Mesenchymal stem cell (in vitro differentiated cells and primary cell): ENCODE measurements around the gene FAM170A.

Experiments
- DNase-seq: peaks from one replicate; pipeline ENCODE4 v3.0.0-alpha.2; 2013
- H2AFZ ChIP-seq: one replicate; pipeline ENCODE4 v1.6.1; 2013; ENCODE audit warnings: low read depth, mild to moderate bottlenecking, control low read depth, inconsistent platforms, low read length, moderate library complexity
- H2AK5ac ChIP-seq: 2 replicates; pipeline ENCODE4 v1.6.1; 2013; ENCODE audit warnings: low read length, moderate library complexity, mild to moderate bottlenecking, inconsistent platforms; ENCODE audit not compliant: severe bottlenecking
- H2BK120ac ChIP-seq: one replicate; pipeline ENCODE4 v1.6.1; 2013; ENCODE audit warnings: low read depth, mild to moderate bottlenecking, inconsistent platforms, low read length, moderate library complexity
- H2BK12ac ChIP-seq, 2 experiments: one replicate each; pipeline ENCODE4 v1.6.1; 2013; ENCODE audit warnings: inconsistent platforms in 2 of 2, low read length in 2 of 2, mild to moderate bottlenecking in 2 of 2, moderate library complexity in 2 of 2, control low read depth in 1 of 2
- H2BK15ac ChIP-seq: one replicate; pipeline ENCODE4 v1.6.1; 2013; ENCODE audit warnings: mild to moderate bottlenecking, low read depth, inconsistent platforms; ENCODE audit not compliant: poor library complexity, severe bottlenecking
- H2BK5ac ChIP-seq: 2 replicates; pipeline ENCODE4 v1.6.1; 2013; ENCODE audit warnings: low read depth, mild to moderate bottlenecking, low read length, control low read depth, inconsistent platforms; ENCODE audit not compliant: poor library complexity, severe bottlenecking
- H3K14ac ChIP-seq, 2 experiments: one replicate each; pipeline ENCODE4 v1.6.1; 2013; ENCODE audit warnings: inconsistent platforms in 2 of 2, low read length in 2 of 2, control low read depth in 1 of 2, mild to moderate bottlenecking in 1 of 2, moderate library complexity in 1 of 2
- H3K18ac ChIP-seq, 2 experiments: one replicate each; pipeline ENCODE4 v1.6.1; 2013; ENCODE audit warnings: inconsistent platforms in 2 of 2, low read length in 2 of 2, control low read depth in 1 of 2, low read depth in 1 of 2, mild to moderate bottlenecking in 1 of 2
- H3K23ac ChIP-seq, 2 experiments: one replicate each; pipeline ENCODE4 v1.6.1; 2013; ENCODE audit warnings: inconsistent platforms in 2 of 2, low read length in 2 of 2, mild to moderate bottlenecking in 2 of 2, moderate library complexity in 2 of 2, control low read depth in 1 of 2
- H3K27ac ChIP-seq: 2 replicates; pipeline ENCODE4 v1.5.1; 2013; ENCODE audit warnings: mild to moderate bottlenecking, moderate library complexity, low read length, control low read depth, inconsistent platforms; ENCODE audit not compliant: poor library complexity, severe bottlenecking
- H3K27me3 ChIP-seq, 2 experiments: 2 replicates each; pipeline versions ENCODE4 v1.6.1 to v1.7.0; 2013; ENCODE audit warnings: low read length in 2 of 2, mild to moderate bottlenecking in 2 of 2, moderate library complexity in 2 of 2, control low read depth in 1 of 2, inconsistent platforms in 1 of 2; ENCODE audit not compliant: control insufficient read depth in 1 of 2, insufficient read depth in 1 of 2
- H3K36me3 ChIP-seq, 2 experiments: 2 replicates each; pipeline versions ENCODE4 v1.6.1 to v1.7.0; 2013; ENCODE audit warnings: low read length in 2 of 2, control low read depth in 1 of 2, inconsistent platforms in 1 of 2, low read depth in 1 of 2, mild to moderate bottlenecking in 1 of 2; ENCODE audit not compliant: insufficient read depth in 2 of 2, control insufficient read depth in 1 of 2
- H3K4ac ChIP-seq, 2 experiments: one replicate each; pipeline ENCODE4 v1.6.1; 2013; ENCODE audit warnings: inconsistent platforms in 2 of 2, low read length in 2 of 2, mild to moderate bottlenecking in 2 of 2, moderate library complexity in 2 of 2, control low read depth in 1 of 2, low read depth in 1 of 2
- H3K4me1 ChIP-seq: 2 replicates; pipeline ENCODE4 v1.6.1; 2013; ENCODE audit warnings: low read depth, low read length, control low read depth; ENCODE audit not compliant: control insufficient read depth, insufficient read depth
- H3K4me2 ChIP-seq: 2 replicates; pipeline ENCODE4 v1.6.1; 2013; ENCODE audit warnings: low read length, mild to moderate bottlenecking, inconsistent platforms; ENCODE audit not compliant: poor library complexity, severe bottlenecking
- H3K4me3 ChIP-seq, 2 experiments: 2 replicates each; pipeline versions ENCODE4 v1.5.1 to v1.7.0; 2013; ENCODE audit warnings: low read length in 2 of 2, mild to moderate bottlenecking in 2 of 2, control low read depth in 1 of 2, low read depth in 1 of 2; ENCODE audit not compliant: insufficient read depth in 1 of 2
- H3K79me1 ChIP-seq: replicated peaks from 2 replicates; pipeline ENCODE4 v1.6.1; 2013; ENCODE audit warnings: mild to moderate bottlenecking, control low read depth, low read length, inconsistent platforms; ENCODE audit not compliant: poor library complexity, severe bottlenecking
- H3K9ac ChIP-seq: 2 replicates; pipeline ENCODE4 v1.7.0; 2013; ENCODE audit warnings: mild to moderate bottlenecking, low read length, moderate library complexity
- H3K9me3 ChIP-seq: 2 replicates; pipeline ENCODE4 v1.7.0; 2013; ENCODE audit warnings: mild to moderate bottlenecking, low read length; ENCODE audit not compliant: control insufficient read depth
- H4K8ac ChIP-seq: one replicate; pipeline ENCODE4 v1.6.1; 2013; ENCODE audit warnings: inconsistent platforms, mild to moderate bottlenecking, low read length, moderate library complexity
- H4K91ac ChIP-seq: one replicate; pipeline ENCODE4 v1.6.1; 2013; ENCODE audit warnings: mild to moderate bottlenecking, low read length, inconsistent platforms
- WGBS: methylation state at CpG from one replicate; pipeline ENCODE4 v1.1.7; 2013; ENCODE audit warnings: mixed read lengths; 5-methylcytosine and 5-hydroxymethylcytosine counted together

Gene FAM170A

GRCh38 chr5:119630752-119631440 lies 1.5 kb downstream of the FAM170A start:
- 91% methylated on average over 9 of the region's 9 CpGs for WGBS

GRCh38 chr5:119631660-119632059 lies 2.3 kb downstream of the FAM170A start:
- Histone ChIP-seq H3K18ac (no peak overlapping the region), H2BK5ac (no peak overlapping the region), H3K79me1 (no peaks in the 10 kb centered on the region), H2BK120ac (no peak overlapping the region), H2AK5ac (no peak overlapping the region), H3K14ac (no peak overlapping the region), H3K36me3 (no peaks in the 10 kb centered on the region), H3K23ac (no peak overlapping the region), H4K8ac (no peak overlapping the region), H3K27me3 (no peaks in the 10 kb centered on the region), H2BK15ac (no peak overlapping the region), H4K91ac (no peak overlapping the region), H3K9ac (no peak overlapping the region), H3K4me3 (no peak overlapping the region), H3K9me3 (no peaks in the 10 kb centered on the region), H2BK12ac (no peak overlapping the region), H3K4me2 (no peak overlapping the region), H3K4ac (no peak overlapping the region), H2AFZ (no peak overlapping the region), H3K4me1 (peaks cover 2% of the 10 kb centered on the region), H3K27ac (no peak overlapping the region)
- WGBS, result 90% methylated on average over 1 of the region's 3 CpGs
- no peak for DNase-seq

More at GRCh38 chr5:119630752-119631440, 1.5 kb downstream of the FAM170A start:
- H3K4me3 ChIP-seq, result no peak overlapping the region
- no peaks in the 10 kb centered on the region for H3K9me3 ChIP-seq
- no peak overlapping the region for H2BK120ac ChIP-seq
- no peak overlapping the region for H2AFZ ChIP-seq
- no peaks in the 10 kb centered on the region for H3K79me1 ChIP-seq
- H3K4me1 ChIP-seq, result peaks cover 2% of the 10 kb centered on the region
- no peak overlapping the region for H3K14ac ChIP-seq
- H3K23ac ChIP-seq, result no peak overlapping the region
- H3K9ac ChIP-seq, result no peak overlapping the region
- no peak overlapping the region for H3K27ac ChIP-seq
- no peak overlapping the region for H2BK15ac ChIP-seq
- H2BK5ac ChIP-seq, result no peak overlapping the region
- no peaks in the 10 kb centered on the region for H3K36me3 ChIP-seq
- H3K18ac ChIP-seq, result no peak overlapping the region
- no peak for DNase-seq
- no peak overlapping the region for H3K4ac ChIP-seq
- H3K4me2 ChIP-seq, result no peak overlapping the region
- H2AK5ac ChIP-seq, result no peak overlapping the region
- no peaks in the 10 kb centered on the region for H3K27me3 ChIP-seq
- no peak overlapping the region for H4K8ac ChIP-seq
- no peak overlapping the region for H2BK12ac ChIP-seq
- no peak overlapping the region for H4K91ac ChIP-seq

GRCh38 chr5:119651486-119651885 lies 22.1 kb downstream of the FAM170A start:
- Histone ChIP-seq H3K14ac (no peak overlapping the region), H2BK5ac (no peak overlapping the region)

GRCh38 chr5:119655061-119655460 lies 25.7 kb downstream of the FAM170A start:
- H2BK120ac ChIP-seq, result no peak overlapping the region
- 95% methylated on average over 2 of the region's 2 CpGs for WGBS
- H3K4me2 ChIP-seq, result no peak overlapping the region
- H3K18ac ChIP-seq, result no peak overlapping the region
- peak; percentile 59 for DNase-seq
- no peak overlapping the region for H3K4me3 ChIP-seq
- H3K79me1 ChIP-seq, result no peaks in the 10 kb centered on the region
- H3K9me3 ChIP-seq, result no peaks in the 10 kb centered on the region
- H3K14ac ChIP-seq, result no peak overlapping the region
- H2AK5ac ChIP-seq, result no peak overlapping the region
- no peak overlapping the region for H3K27ac ChIP-seq
- no peaks in the 10 kb centered on the region for H3K4me1 ChIP-seq
- no peak overlapping the region for H2BK5ac ChIP-seq
- no peaks in the 10 kb centered on the region for H3K36me3 ChIP-seq
- no peak overlapping the region for H2AFZ ChIP-seq
- H3K27me3 ChIP-seq, result no peaks in the 10 kb centered on the region
- H4K91ac ChIP-seq, result no peak overlapping the region
- H2BK12ac ChIP-seq, result no peak overlapping the region
- H3K23ac ChIP-seq, result no peak overlapping the region
- no peak overlapping the region for H3K4ac ChIP-seq
- H4K8ac ChIP-seq, result no peak overlapping the region
- no peak overlapping the region for H2BK15ac ChIP-seq
- no peak overlapping the region for H3K9ac ChIP-seq

More at GRCh38 chr5:119651486-119651885, 22.1 kb downstream of the FAM170A start:
- H4K91ac ChIP-seq, result no peak overlapping the region
- H3K27ac ChIP-seq, result no peak overlapping the region
- H3K4me2 ChIP-seq, result no peak overlapping the region
- no peak overlapping the region for H3K18ac ChIP-seq
- H2BK12ac ChIP-seq, result no peak overlapping the region
- no peak overlapping the region for H2AK5ac ChIP-seq
- peaks cover 2% of the 10 kb centered on the region for H3K9me3 ChIP-seq
- no peak overlapping the region for H2AFZ ChIP-seq
- no peaks in the 10 kb centered on the region for H3K27me3 ChIP-seq
- H2BK120ac ChIP-seq, result no peak overlapping the region
- no peak overlapping the region for H3K23ac ChIP-seq
- no peak overlapping the region for H3K4me3 ChIP-seq
- no peaks in the 10 kb centered on the region for H3K4me1 ChIP-seq
- H4K8ac ChIP-seq, result no peak overlapping the region
- no peak for DNase-seq
- H2BK15ac ChIP-seq, result no peak overlapping the region
- no peaks in the 10 kb centered on the region for H3K36me3 ChIP-seq
- H3K4ac ChIP-seq, result no peak overlapping the region
- no peak overlapping the region for H3K9ac ChIP-seq
- H3K79me1 ChIP-seq, result no peaks in the 10 kb centered on the region
